K562 (cell line): Measurements from ENCODE around the gene NOD2. TPM values are rescaled to one million over a fixed set of nuclear protein-coding genes. Genes with fewer than 3 reads are reported as not detected.

Experiments used
- ATAC-seq: fragments of 200-7000 bp; cut with Tn5 transposase; 3 replicates; pipeline ENCODE4 v1.9.1; 2020; ENCODE audit warnings: moderate library complexity
- BruUV-seq: library from RNA; stranded (reverse); fragments of 400-500 nt; replicated peaks from 2 replicates; lab custom pipeline; 2021; lab: Mats Ljungman, UMichigan
- CTCF ChIA-PET: fragments of 300-600 bp; formaldehyde crosslinking; extraction: SDS; loops from one replicate; lab custom pipeline; 2021; ENCODE audit warnings: low intra/inter-chr PET ratio; lab: Yijun Ruan, JAX
- POLR2A ChIA-PET: fragments of 300-600, 350-650 bp; sonication (Branson Sonifier 250); formaldehyde crosslinking; extraction: SDS; loops from one replicate; lab custom pipeline; 2021; ENCODE audit warnings: antibody characterized with exemption, inconsistent platforms; lab: Yijun Ruan, JAX
- DNase-seq, 4 experiments: peaks; one replicate each; pipeline versions ENCODE4 v3.0.0 to v3.0.0-alpha.2; 2011 to 2018; ENCODE audit warnings: low spot score in 3 of 4, mixed read lengths in 3 of 4; ENCODE audit errors: extremely low read depth in 1 of 4
- FAIRE-seq: peaks from 2 replicates; lab custom pipeline; 2011; peaks lifted over from hg19 to GRCh38; lab: Jason Lieb, UNC
- H2AFZ ChIP-seq: 2 replicates; pipeline ENCODE4 v1.6.0; 2011; ENCODE audit warnings: low read depth, low read length, control low read depth, inconsistent platforms
- H3K27ac ChIP-seq: fragments of 200-600 bp; 3 replicates; pipeline ENCODE4 v1.8.0; 2011; ENCODE audit warnings: low read depth, mild to moderate bottlenecking, control low read depth, inconsistent platforms, low read length, moderate library complexity, mixed read lengths; ENCODE audit errors: extremely low read depth
- H3K27me3 ChIP-seq, 2 experiments: fragments of 300-600 bp in 1 of 2; 2 replicates in 1 of 2; 3 replicates in 1 of 2; pipeline versions ENCODE4 v1.6.0 to v1.8.0; 2011; ENCODE audit warnings: inconsistent platforms in 2 of 2, low read length in 2 of 2, mild to moderate bottlenecking in 1 of 2, mixed read lengths in 1 of 2, moderate library complexity in 1 of 2; ENCODE audit not compliant: control insufficient read depth in 2 of 2, insufficient read depth in 2 of 2
- H3K36me3 ChIP-seq: fragments of 300-600 bp; 3 replicates; pipeline ENCODE4 v1.8.0; 2011; ENCODE audit warnings: mild to moderate bottlenecking, low read length, inconsistent platforms; ENCODE audit not compliant: control insufficient read depth, insufficient read depth
- H3K4me1 ChIP-seq, 2 experiments: fragments of 200-600 bp in 1 of 2; replicated peaks in 1 of 2; 2 replicates in 1 of 2; 3 replicates in 1 of 2; pipeline versions ENCODE4 v1.5.1 to v1.8.0; 2011; ENCODE audit warnings: inconsistent platforms in 2 of 2, low read length in 2 of 2, mild to moderate bottlenecking in 1 of 2, mixed read lengths in 1 of 2, moderate library complexity in 1 of 2; ENCODE audit not compliant: control insufficient read depth in 2 of 2, insufficient read depth in 2 of 2
- H3K4me2 ChIP-seq: 2 replicates; pipeline ENCODE4 v1.6.1; 2011; ENCODE audit warnings: low read length, control low read depth, inconsistent platforms, mixed read lengths; ENCODE audit not compliant: insufficient read depth
- H3K4me3 ChIP-seq: fragments of 200-600 bp; sonication (generic), shearing (Covaris generic); 2 replicates; pipeline ENCODE4 v1.5.1; 2016; ENCODE audit warnings: control low read depth, inconsistent platforms
- H3K79me2 ChIP-seq: fragments of 200-600 bp; 3 replicates; pipeline ENCODE4 v1.8.0; 2011; ENCODE audit warnings: low read length, inconsistent platforms; ENCODE audit not compliant: control insufficient read depth, insufficient read depth
- H3K9ac ChIP-seq, 2 experiments: 2 replicates each; pipeline versions ENCODE4 v1.6.0 to v1.6.1; 2011; ENCODE audit warnings: low read depth in 2 of 2, low read length in 2 of 2, control low read depth in 1 of 2, inconsistent platforms in 1 of 2, mild to moderate bottlenecking in 1 of 2, mixed read lengths in 1 of 2; ENCODE audit not compliant: insufficient read depth in 1 of 2
- H3K9me1 ChIP-seq: one replicate; pipeline ENCODE4 v1.6.0; 2011; ENCODE audit warnings: inconsistent platforms, mild to moderate bottlenecking, low read length, moderate library complexity; ENCODE audit not compliant: control insufficient read depth, insufficient read depth
- H3K9me3 ChIP-seq: replicated peaks from 2 replicates; pipeline ENCODE4 v1.5.1; 2011; ENCODE audit warnings: low read depth, low read length, inconsistent platforms; ENCODE audit not compliant: control insufficient read depth, insufficient read depth
- H4K20me1 ChIP-seq: replicated peaks from 2 replicates; pipeline ENCODE4 v1.6.1; 2011; ENCODE audit warnings: low read length, inconsistent platforms, mixed read lengths; ENCODE audit not compliant: control insufficient read depth, insufficient read depth
- CBFB ChIP-seq: sonication (generic); formaldehyde crosslinking; IDR thresholded peaks from 2 replicates; pipeline ENCODE4 v1.4.0; 2020; ENCODE audit warnings: mild to moderate bottlenecking, missing genetic modification reagents
- CREM ChIP-seq: IDR thresholded peaks from 2 replicates; pipeline ENCODE4 v1.6.1; 2014; ENCODE audit warnings: antibody characterized with exemption, low read depth
- DNMT1 ChIP-seq: fragments of 450-650 bp; IDR thresholded peaks from 2 replicates; pipeline ENCODE4 v1.6.1; 2016; ENCODE audit warnings: antibody characterized with exemption, mild to moderate bottlenecking
- MTA3 ChIP-seq: fragments of 450-650 bp; formaldehyde crosslinking; IDR thresholded peaks from 2 replicates; pipeline ENCODE4 v1.6.1; 2017; ENCODE audit warnings: mild to moderate bottlenecking, borderline replicate concordance
- NR1H2 ChIP-seq: sonication (generic); formaldehyde crosslinking; IDR thresholded peaks from 2 replicates; pipeline ENCODE4 v1.4.0; 2020; ENCODE audit warnings: mild to moderate bottlenecking, missing genetic modification reagents
- NR2C1 ChIP-seq, 2 experiments: fragments of 450-650 bp; IDR thresholded peaks; 2 replicates each; pipeline ENCODE4 v1.6.1; 2017; ENCODE audit warnings: mild to moderate bottlenecking in 2 of 2, antibody characterized with exemption in 1 of 2, inconsistent platforms in 1 of 2, missing compliant biosample characterization in 1 of 2, missing genetic modification characterization in 1 of 2
- NRF1 ChIP-seq, 2 experiments: fragments of 450-650 bp; IDR thresholded peaks in 1 of 2; conservative IDR thresholded peaks in 1 of 2; 2 replicates each; pipeline ENCODE4 v1.6.1; 2014; ENCODE audit warnings: mild to moderate bottlenecking in 2 of 2
- POLR2G ChIP-seq: fragments of 200-400 bp; formaldehyde crosslinking; IDR thresholded peaks from 2 replicates; pipeline ENCODE4 v1.6.1; 2017; ENCODE audit warnings: low read depth, mild to moderate bottlenecking, antibody characterized with exemption, low read length, moderate library complexity
- ZBTB8A ChIP-seq: fragments of 450-650 bp; IDR thresholded peaks from 2 replicates; pipeline ENCODE4 v1.6.1; 2018; ENCODE audit warnings: mild to moderate bottlenecking, moderate library complexity; ENCODE audit not compliant: partially characterized antibody
- ZNF146 ChIP-seq: IDR thresholded peaks from one replicate; pipeline ENCODE4 v1.6.1; 2018; ENCODE audit warnings: missing compliant biosample characterization; ENCODE audit not compliant: unreplicated experiment
- WGBS: fragments of 100-300 bp; shearing (Covaris generic); methylation state at CpG from one replicate; pipeline ENCODE4 v1.1.6; 2016; ENCODE audit warnings: low coverage, mixed read lengths; ENCODE audit not compliant: insufficient coverage; ENCODE audit errors: missing lambda C conversion rate; 5-methylcytosine and 5-hydroxymethylcytosine counted together
- in situ Hi-C: fragments of 300-500 bp; cut with MboI; formaldehyde crosslinking; loops from 4 replicates; pipeline ENCODE4 v1.15.0; 2018; ENCODE audit warnings: inconsistent platforms, mixed read lengths
- intact Hi-C: fragments of 100-400 bp; cut with micrococcal nuclease; formaldehyde crosslinking; loops from 2 replicates; pipeline ENCODE4 v1.14.2; 2022
- polyA plus RNA-seq, 8 experiments: library from polyadenylated mRNA; depleted of rRNA in 4 of 8; stranded (reverse) in 5 of 8; unstranded in 3 of 8; fragments of >200 nt; fragmentation: Nextera tagmentation in 2 of 8; fragmentation: Illumina TruSeq in 1 of 8; extraction: Ambion mirVana in 2 of 8; extraction: Trizol in 1 of 8; gene quantifications; 2 replicates each; pipeline versions ENCODE4 v1.2.1 to v1.2.3, GENCODE V29; 2011 to 2014; ENCODE audit warnings: inconsistent platforms in 1 of 8, missing spikeins in 1 of 8
- total RNA-seq, 7 experiments: library from RNA; depleted of rRNA in 6 of 7; stranded (reverse); fragments of >200 nt in 6 of 7; fragmentation: Illumina TruSeq in 2 of 7; extraction: Trizol in 2 of 7; gene quantifications; 2 replicates each; pipeline versions ENCODE4 v1.2.1 to v1.2.3, GENCODE V29; 2011 to 2021; ENCODE audit warnings: low replicate concordance in 1 of 7
- TF ChIP-seq, protein P1 (sequence below): sonication (generic); formaldehyde crosslinking; IDR thresholded peaks from 2 replicates; pipeline ENCODE4 v1.8.0; 2022; ENCODE audit warnings: mild to moderate bottlenecking, missing genetic modification reagents
- TF ChIP-seq, protein P2 (sequence below), 2 experiments: fragments of 450-650 bp; IDR thresholded peaks; 2 replicates each; pipeline ENCODE4 v1.6.1; 2018; ENCODE audit warnings: mild to moderate bottlenecking in 2 of 2, low read depth in 1 of 2; ENCODE audit not compliant: partially characterized antibody in 2 of 2

The NOD2 gene
- total and polyA plus RNA-seq, 9 of the 15 experiments (the other 6 are each of a cell fraction or from before 2014, with no cell fraction given) = 0.04 TPM; not detected in 8

DNA sequence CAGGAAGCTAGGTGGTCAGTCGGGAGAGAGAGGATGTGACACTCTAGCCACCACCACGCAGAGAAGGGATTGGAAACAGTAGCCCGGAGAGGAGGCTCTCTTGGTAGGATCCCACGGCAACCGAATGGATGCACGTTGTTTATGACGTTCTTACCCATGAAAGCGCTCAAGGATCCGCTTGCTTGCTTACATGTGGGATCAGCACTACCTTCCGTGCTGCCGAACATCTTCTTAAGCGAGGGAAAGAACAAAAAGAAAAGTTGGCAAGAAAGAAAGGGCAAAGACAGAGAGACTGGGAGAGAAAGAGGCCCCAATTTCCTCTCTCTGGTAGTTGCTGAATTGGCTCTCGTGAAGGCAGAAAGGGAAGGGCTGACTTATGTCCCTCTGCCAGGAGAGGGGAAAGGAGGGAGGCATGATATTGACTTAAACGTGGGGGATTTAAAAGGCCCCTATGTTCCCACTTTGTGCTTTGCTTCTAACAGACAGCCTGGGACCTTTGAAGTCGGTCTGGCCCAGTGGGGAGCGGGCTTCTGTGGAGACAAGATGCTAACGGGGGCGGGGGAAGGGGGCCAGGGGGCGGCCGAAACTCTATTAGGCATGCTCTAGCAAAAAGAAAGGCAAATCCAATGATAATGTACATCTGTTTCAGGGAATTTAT is 47.7 kb upstream of the NOD2 start:
- Histone ChIP-seq H3K4me1 (no peaks in the 10 kb centered on the region), H3K9me1 (peaks cover 5% of the 10 kb centered on the region), H3K79me2 (no peaks in the 10 kb centered on the region), H3K9ac (no peak overlapping the region), H3K4me3 (no peak overlapping the region), H4K20me1 (0 out of 2 replicates have a peak, but pooled peaks cover 5% of the 10 kb centered on the region), H3K4me2 (no peak overlapping the region), H3K27ac (no peak overlapping the region), H3K27me3 (peaks cover 8 to 52% of the 10 kb centered on the region in 2 experiments), H3K9me3 (no peaks in the 10 kb centered on the region), H3K36me3 (no peaks in the 10 kb centered on the region), H2AFZ (no peak overlapping the region)
- intact Hi-C loops = no loop called here
- 1% methylated on average over 15 of the region's 20 CpGs for WGBS
- no peak for TF ChIP-seq CBFB (CRISPR knock-in tag)
- TF ChIP-seq NR2C1 (IDR thresholded peaks at IDR 0.05) = no peak
- TF ChIP-seq NR2C1 (tag; IDR thresholded peaks at IDR 0.05) = no peak
- TF ChIP-seq DNMT1 = no peak
- no peak for TF ChIP-seq CREM
- no peak for TF ChIP-seq NRF1 (conservative IDR thresholded peaks at IDR 0.05 in 1 of 2, IDR thresholded peaks at IDR 0.05 in 1 of 2)
- TF ChIP-seq POLR2G = no peak
- TF ChIP-seq, protein P1, sequence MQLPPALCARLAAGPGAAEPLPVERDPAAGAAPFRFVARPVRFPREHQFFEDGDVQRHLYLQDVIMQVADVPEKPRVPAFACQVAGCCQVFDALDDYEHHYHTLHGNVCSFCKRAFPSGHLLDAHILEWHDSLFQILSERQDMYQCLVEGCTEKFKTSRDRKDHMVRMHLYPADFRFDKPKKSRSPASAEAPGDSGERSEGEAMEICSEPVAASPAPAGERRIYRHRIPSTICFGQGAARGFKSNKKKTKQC (CRISPR knock-in tag) = no peak
- TF ChIP-seq ZNF146 (CRISPR knock-in tag) = no peak
- TF ChIP-seq ZBTB8A = no peak
- no peak for TF ChIP-seq MTA3
- no peak for TF ChIP-seq NR1H2 (CRISPR knock-in tag)
- TF ChIP-seq, protein P2, sequence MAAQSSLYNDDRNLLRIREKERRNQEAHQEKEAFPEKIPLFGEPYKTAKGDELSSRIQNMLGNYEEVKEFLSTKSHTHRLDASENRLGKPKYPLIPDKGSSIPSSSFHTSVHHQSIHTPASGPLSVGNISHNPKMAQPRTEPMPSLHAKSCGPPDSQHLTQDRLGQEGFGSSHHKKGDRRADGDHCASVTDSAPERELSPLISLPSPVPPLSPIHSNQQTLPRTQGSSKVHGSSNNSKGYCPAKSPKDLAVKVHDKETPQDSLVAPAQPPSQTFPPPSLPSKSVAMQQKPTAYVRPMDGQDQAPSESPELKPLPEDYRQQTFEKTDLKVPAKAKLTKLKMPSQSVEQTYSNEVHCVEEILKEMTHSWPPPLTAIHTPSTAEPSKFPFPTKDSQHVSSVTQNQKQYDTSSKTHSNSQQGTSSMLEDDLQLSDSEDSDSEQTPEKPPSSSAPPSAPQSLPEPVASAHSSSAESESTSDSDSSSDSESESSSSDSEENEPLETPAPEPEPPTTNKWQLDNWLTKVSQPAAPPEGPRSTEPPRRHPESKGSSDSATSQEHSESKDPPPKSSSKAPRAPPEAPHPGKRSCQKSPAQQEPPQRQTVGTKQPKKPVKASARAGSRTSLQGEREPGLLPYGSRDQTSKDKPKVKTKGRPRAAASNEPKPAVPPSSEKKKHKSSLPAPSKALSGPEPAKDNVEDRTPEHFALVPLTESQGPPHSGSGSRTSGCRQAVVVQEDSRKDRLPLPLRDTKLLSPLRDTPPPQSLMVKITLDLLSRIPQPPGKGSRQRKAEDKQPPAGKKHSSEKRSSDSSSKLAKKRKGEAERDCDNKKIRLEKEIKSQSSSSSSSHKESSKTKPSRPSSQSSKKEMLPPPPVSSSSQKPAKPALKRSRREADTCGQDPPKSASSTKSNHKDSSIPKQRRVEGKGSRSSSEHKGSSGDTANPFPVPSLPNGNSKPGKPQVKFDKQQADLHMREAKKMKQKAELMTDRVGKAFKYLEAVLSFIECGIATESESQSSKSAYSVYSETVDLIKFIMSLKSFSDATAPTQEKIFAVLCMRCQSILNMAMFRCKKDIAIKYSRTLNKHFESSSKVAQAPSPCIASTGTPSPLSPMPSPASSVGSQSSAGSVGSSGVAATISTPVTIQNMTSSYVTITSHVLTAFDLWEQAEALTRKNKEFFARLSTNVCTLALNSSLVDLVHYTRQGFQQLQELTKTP (IDR thresholded peaks at IDR 0.05; ENCODE audit: low read depth in 1 of 2, partially characterized antibody in 2 of 2) = no peak
- ChIA-PET POLR2A (interaction anchor here (0.5 kb wide), 1 partner anchor 167 kb away, joined by 3 read pairs; no protein-coding TSS in a partner anchor), CTCF (no interaction called here)
- ATAC-seq (no peak), FAIRE-seq (no peak), DNase-seq (no peak)
- in situ Hi-C loops = no loop called here
- no TSS peak for BruUV-seq
